ENCODE measurements around the gene GZMM.

DNA sequence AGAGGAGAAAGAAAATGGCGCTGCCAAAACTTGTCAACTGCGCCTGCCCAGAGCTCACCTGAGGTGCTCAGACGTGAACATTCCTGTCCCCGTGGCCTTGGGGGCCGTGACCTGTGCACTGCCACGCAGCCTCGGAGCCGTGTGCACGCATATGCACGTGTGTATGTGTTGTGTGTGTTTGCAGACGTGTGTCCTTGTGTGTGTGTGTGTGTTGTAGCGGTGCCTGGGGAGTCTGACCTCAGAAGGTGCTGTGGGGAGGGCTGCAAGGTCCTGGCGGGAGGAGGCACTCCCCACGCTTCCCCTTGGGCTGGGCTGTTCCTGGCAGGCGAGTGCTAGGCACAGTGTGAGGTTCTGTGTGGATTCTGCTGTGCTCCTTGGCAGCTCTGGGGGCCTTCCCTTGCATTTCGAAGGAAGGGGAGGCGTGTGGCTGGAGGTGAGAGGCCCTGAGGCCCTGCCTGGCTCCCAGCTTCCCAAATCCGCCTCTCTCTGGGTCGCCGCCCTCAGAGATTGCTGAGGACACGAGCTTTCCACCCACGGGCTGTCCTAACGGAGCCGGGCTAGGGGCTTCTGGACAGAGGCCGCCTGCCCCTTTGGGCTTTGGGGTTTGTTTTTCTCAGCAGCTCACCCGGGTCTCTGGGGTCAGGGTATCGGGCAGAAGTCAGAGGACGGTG lies 33.0 kb downstream of the GZMM start:
- TF ChIP-seq, protein P1, sequence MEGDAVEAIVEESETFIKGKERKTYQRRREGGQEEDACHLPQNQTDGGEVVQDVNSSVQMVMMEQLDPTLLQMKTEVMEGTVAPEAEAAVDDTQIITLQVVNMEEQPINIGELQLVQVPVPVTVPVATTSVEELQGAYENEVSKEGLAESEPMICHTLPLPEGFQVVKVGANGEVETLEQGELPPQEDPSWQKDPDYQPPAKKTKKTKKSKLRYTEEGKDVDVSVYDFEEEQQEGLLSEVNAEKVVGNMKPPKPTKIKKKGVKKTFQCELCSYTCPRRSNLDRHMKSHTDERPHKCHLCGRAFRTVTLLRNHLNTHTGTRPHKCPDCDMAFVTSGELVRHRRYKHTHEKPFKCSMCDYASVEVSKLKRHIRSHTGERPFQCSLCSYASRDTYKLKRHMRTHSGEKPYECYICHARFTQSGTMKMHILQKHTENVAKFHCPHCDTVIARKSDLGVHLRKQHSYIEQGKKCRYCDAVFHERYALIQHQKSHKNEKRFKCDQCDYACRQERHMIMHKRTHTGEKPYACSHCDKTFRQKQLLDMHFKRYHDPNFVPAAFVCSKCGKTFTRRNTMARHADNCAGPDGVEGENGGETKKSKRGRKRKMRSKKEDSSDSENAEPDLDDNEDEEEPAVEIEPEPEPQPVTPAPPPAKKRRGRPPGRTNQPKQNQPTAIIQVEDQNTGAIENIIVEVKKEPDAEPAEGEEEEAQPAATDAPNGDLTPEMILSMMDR (IDR thresholded peaks at IDR 0.05): no peak
- TF ChIP-seq POLR2A (IDR thresholded peaks at IDR 0.05) (no peak), EP300 (IDR thresholded peaks at IDR 0.05) (no peak)
